ENCODE data around the gene DHRS7C.

The DHRS7C gene

DNA sequence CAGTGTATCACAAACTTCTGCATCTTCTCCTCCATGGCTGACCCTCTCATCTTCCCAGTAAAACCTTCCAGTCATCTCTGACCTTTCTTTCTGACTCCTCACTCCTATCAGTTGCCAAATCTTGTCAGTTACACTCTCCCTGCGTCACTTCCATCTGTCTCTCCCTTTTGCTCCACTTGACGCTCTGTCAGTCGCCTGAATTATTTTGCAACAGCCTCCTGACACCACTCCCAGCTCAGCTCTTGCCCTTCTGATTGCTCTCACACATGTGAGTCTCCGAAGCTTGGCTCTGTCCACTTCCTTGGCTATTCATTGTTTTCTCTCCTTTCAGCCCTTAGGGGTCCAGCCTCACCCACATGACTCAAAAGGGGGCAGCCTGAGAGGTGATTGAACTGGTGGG lies 27.7 kb downstream of the DHRS7C start:
- H3K4me1 Mint-ChIP-seq (ENCODE audit: low read depth): no peaks in the 10 kb centered on the region
- H3K9me3 Mint-ChIP-seq: no peaks in the 10 kb centered on the region
- H3K27me3 Mint-ChIP-seq (ENCODE audit: low read depth): no peaks in the 10 kb centered on the region
- H3K36me3 Mint-ChIP-seq (ENCODE audit: low read depth): no peaks in the 10 kb centered on the region
- no peak overlapping the region for H3K27ac Mint-ChIP-seq
- H3K4me3 Mint-ChIP-seq: no peak overlapping the region

DNA sequence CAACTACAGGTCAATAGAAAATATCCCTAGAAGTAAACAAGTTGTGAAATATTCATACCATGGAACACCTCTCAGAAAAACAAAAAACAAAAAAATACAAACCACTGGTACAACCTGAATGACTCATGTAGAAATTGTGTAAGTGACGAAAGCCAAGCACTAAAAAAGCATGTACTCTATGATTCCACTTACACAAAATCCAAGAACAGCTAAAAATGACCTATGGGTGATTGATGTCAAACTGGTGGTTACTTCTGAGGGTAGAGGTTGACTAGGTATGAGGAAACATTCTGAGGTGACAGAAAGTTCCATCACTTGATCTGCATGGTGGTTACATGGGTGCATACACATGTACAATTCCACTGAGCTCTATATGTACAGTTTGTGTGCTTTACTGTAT lies 31.1 kb downstream of the DHRS7C start:
- Mint-ChIP-seq H3K36me3 (ENCODE audit: low read depth) (no peaks in the 10 kb centered on the region), H3K9me3 (no peaks in the 10 kb centered on the region), H3K27ac (no peak overlapping the region), H3K4me3 (no peak overlapping the region), H3K4me1 (ENCODE audit: low read depth) (no peaks in the 10 kb centered on the region), H3K27me3 (ENCODE audit: low read depth) (no peaks in the 10 kb centered on the region)

DNA sequence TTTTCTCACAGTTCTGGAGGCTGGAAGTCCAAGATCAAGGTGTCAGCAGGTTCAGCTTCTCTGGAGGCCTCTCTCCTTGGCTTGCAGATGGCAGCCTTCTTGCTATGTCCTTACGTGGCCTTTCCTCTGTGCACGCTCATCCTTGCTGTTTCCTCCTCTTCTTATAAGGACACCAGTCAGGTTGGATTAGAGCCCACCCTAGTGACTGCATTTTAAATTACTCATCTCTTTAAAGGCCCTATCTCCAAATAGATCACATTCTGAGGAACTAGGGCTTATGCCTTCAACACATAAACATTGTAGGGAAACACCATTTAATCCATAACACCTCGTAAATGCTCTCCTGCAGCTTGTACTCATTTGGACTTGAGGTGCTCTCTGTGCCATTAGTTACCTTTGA lies 36.3 kb downstream of the DHRS7C start:
- Mint-ChIP-seq H3K27me3 (ENCODE audit: low read depth) (no peaks in the 10 kb centered on the region), H3K4me1 (ENCODE audit: low read depth) (no peaks in the 10 kb centered on the region), H3K4me3 (no peak overlapping the region), H3K27ac (no peak overlapping the region), H3K9me3 (no peaks in the 10 kb centered on the region), H3K36me3 (ENCODE audit: low read depth) (no peaks in the 10 kb centered on the region)

DNA sequence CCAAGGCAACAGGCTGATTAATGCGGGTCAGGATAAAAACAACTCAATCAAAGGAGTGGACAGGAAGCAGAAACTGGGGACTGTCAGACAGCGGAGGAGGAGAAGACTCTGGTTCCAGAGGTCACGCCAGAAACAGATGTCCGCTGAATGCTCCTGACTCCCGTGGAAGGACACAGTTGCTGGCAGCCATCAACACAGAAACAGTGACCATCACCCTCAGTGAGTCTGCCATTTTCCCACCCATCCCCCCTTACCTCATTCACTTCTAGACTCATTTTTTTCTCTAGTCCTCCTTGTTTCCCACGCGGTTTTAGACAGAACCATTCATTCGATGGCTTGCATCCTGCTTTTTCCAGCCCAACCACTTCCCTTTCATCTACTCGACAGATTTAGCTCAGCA lies 40.9 kb downstream of the DHRS7C start:
- no peak overlapping the region for H3K4me3 Mint-ChIP-seq
- H3K27me3 Mint-ChIP-seq (ENCODE audit: low read depth): no peaks in the 10 kb centered on the region
- H3K36me3 Mint-ChIP-seq (ENCODE audit: low read depth): no peaks in the 10 kb centered on the region
- H3K4me1 Mint-ChIP-seq (ENCODE audit: low read depth): no peaks in the 10 kb centered on the region
- H3K9me3 Mint-ChIP-seq: no peaks in the 10 kb centered on the region
- H3K27ac Mint-ChIP-seq: no peak overlapping the region

DNA sequence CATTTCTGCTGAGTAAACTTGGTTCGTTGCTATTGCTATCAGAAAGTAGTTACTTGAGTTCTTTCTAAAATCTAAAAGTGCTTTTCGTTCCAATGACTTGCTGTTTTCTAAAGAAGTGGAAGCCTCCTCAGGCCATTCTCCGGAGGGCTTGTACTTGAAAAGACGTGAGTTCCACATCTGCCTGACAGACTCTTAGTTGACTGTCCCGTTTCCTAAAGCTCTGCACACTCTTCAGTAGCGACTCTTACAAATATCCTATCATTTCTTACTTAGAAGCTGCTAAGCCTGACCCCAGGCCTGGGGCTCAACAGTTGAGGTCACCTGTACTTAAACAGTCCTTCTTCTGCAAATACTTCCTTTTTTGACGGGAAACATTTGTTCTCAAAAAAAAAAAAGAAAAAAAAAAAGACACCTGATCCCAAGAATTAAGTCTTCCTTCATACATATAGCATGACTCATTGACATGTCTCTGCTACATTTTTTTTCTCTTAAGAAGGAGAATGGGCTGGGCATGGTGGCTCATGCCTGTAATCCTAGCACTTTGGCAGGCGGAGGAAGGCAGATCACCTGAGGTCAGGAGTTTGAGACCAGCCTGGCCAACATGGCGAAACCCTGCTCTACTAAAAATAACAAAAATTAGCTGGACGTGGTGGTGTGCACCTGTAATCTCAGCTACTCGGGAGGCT lies 61.5 kb downstream of the DHRS7C start:
- Mint-ChIP-seq H3K9me3 (no peaks in the 10 kb centered on the region), H3K4me1 (ENCODE audit: low read depth) (no peaks in the 10 kb centered on the region), H3K27ac (no peak overlapping the region), H3K27me3 (ENCODE audit: low read depth) (no peaks in the 10 kb centered on the region), H3K36me3 (ENCODE audit: low read depth) (no peaks in the 10 kb centered on the region), H3K4me3 (no peak overlapping the region)

DNA sequence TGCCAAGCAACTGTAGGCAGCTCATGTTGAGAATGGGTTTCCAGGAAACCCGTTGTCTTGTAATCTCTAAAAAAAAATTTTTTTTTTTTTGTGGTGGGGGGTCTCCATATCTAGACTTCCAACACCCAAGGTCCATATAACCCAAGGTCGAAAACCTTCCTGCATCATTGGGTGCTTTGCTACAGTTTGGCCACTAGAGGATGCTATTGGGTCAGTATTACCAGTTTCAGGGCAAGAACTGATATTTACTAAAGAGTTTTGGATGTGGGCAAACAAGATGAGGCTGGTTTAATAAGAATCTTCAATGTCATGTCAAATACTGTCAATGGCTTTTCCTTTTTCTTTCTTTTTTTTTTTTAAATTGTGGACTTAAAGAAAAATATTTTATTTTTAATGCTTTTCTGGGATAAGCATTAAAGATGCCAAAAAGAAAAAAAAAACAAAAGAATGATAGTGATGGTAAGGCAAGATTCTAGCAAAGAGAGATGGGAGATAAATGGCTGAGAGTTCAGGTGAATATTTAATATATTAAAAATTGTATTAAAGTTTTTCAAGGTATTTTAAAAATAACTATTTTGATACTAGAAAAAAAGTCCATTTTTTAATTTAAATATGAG lies 62.2 kb downstream of the DHRS7C start:
- no peak overlapping the region for H3K27ac Mint-ChIP-seq
- no peaks in the 10 kb centered on the region for H3K36me3 Mint-ChIP-seq (ENCODE audit: low read depth)
- H3K4me1 Mint-ChIP-seq (ENCODE audit: low read depth): no peaks in the 10 kb centered on the region
- H3K27me3 Mint-ChIP-seq (ENCODE audit: low read depth): no peaks in the 10 kb centered on the region
- H3K9me3 Mint-ChIP-seq: no peaks in the 10 kb centered on the region
- no peak overlapping the region for H3K4me3 Mint-ChIP-seq

DNA sequence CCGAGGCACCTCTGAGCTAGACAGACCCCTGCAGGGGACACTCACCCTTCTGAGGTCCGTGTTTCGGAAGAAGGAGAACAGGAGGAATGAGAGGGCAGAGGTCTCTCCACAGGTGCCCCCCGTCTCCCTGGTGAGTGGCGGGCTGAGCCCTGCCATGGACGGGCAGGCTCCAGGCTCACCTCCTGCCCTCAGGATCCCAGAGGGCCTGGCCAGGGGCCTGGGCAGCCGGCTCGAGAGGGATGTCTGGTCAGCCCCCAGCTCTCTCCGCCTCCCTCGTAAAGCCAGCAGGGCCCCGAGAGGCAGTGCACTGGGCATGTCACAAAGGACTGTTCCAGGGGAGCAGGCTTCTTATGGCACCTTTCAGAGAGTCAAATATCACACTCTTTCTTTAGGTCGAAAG lies 62.8 kb downstream of the DHRS7C start:
- no peaks in the 10 kb centered on the region for H3K27me3 Mint-ChIP-seq (ENCODE audit: low read depth)
- H3K9me3 Mint-ChIP-seq: no peaks in the 10 kb centered on the region
- no peak overlapping the region for H3K27ac Mint-ChIP-seq
- H3K4me1 Mint-ChIP-seq (ENCODE audit: low read depth): no peaks in the 10 kb centered on the region
- H3K36me3 Mint-ChIP-seq (ENCODE audit: low read depth): no peaks in the 10 kb centered on the region
- no peak overlapping the region for H3K4me3 Mint-ChIP-seq

DNA sequence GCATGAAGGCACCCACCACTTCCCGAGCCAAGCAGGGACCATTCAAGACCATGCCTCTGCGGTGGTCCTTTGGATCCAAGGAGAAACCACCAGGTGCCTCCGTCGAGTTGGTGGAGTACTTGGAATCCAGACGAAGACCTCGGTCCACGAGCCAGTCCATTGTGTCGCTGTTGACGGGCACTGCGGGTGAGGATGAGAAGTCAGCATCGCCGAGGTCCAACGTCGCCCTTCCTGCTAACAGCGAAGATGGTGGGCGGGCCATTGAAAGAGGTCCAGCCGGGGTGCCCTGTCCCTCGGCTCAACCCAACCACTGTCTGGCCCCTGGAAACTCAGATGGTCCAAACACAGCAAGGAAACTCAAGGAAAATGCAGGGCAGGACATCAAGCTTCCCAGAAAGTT lies 63.4 kb downstream of the DHRS7C start:
- H3K9me3 Mint-ChIP-seq: no peaks in the 10 kb centered on the region
- H3K36me3 Mint-ChIP-seq (ENCODE audit: low read depth): no peaks in the 10 kb centered on the region
- H3K27me3 Mint-ChIP-seq (ENCODE audit: low read depth): no peaks in the 10 kb centered on the region
- no peaks in the 10 kb centered on the region for H3K4me1 Mint-ChIP-seq (ENCODE audit: low read depth)
- no peak overlapping the region for H3K4me3 Mint-ChIP-seq
- H3K27ac Mint-ChIP-seq: no peak overlapping the region

DNA sequence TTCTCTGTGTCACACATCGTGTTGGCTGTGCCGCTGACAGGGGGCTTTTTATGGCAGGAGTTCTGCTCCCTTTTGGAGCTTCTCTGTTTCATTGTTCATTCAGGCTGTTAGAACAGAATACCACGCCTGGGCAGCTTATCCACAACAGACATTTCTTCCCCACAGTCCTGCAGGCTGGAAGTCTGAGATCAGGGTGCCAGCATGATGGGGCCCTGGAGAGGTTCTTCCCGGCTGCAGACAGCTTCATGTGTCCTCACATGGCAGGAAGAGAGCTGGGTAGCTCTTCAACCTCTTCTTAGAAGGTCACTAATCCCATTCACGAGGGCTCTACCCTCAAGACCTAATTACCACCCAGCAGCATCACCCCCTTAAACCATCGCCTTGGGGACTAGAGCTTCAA lies 65.1 kb downstream of the DHRS7C start:
- H3K36me3 Mint-ChIP-seq (ENCODE audit: low read depth): no peaks in the 10 kb centered on the region
- H3K27ac Mint-ChIP-seq: no peak overlapping the region
- no peak overlapping the region for H3K4me3 Mint-ChIP-seq
- no peaks in the 10 kb centered on the region for H3K9me3 Mint-ChIP-seq
- H3K4me1 Mint-ChIP-seq (ENCODE audit: low read depth): no peaks in the 10 kb centered on the region
- no peaks in the 10 kb centered on the region for H3K27me3 Mint-ChIP-seq (ENCODE audit: low read depth)

DNA sequence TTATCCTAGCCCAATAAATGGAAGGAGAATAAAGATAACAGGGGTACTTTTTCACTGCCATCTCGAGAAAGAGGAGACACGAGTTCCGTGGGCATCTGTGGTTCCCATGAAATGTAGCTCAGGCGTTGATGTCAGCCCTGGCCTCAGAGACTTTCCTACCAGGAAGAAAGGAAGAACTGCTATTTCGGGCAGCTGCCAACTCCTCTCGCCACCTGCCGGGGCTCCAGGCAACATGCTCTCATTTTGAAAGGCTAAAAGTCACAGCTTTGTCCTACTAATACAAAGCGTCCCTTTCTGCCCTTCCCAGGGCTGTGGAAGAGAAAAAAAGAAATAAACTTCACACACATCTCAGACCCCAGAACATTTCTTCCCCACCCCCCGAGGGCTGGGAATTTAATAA lies 65.8 kb downstream of the DHRS7C start:
- Mint-ChIP-seq H3K27ac (no peak overlapping the region), H3K4me1 (ENCODE audit: low read depth) (no peaks in the 10 kb centered on the region), H3K9me3 (no peaks in the 10 kb centered on the region), H3K27me3 (ENCODE audit: low read depth) (no peaks in the 10 kb centered on the region), H3K4me3 (no peak overlapping the region), H3K36me3 (ENCODE audit: low read depth) (no peaks in the 10 kb centered on the region)

Data from T-helper 1 cell treated with Interleukin-12 subunit alpha and Interleukin-12 subunit beta and Interleukin-4 antibody, amounts not matched to agents 30 μg/mL and 1 μg/mL, for 36 hours (primary cell).